Measurements from ENCODE around the gene PNMT. TPM values are rescaled to one million over a fixed set of nuclear protein-coding genes. Genes with fewer than 3 reads are reported as not detected.

The PNMT gene
- total and polyA plus RNA-seq, 2 of the 13 experiments (the other 11 are each of a cell fraction or from before 2014, with no cell fraction given): 0.25 TPM; not detected in 1

GRCh38 chr17:39671651-39672521 is 3.6 kb downstream of the PNMT start (continued):
- TF ChIP-seq ZBTB4 (CRISPR knock-in tag; IDR thresholded peaks at IDR 0.05; ENCODE audit: borderline replicate concordance) (peak; percentile 35; the same call in 1 of the 2 replicates), IKZF1 (IDR thresholded peaks at IDR 0.05) (no peak), JUND (CRISPR knock-in tag; IDR thresholded peaks at IDR 0.05) (no peak), ZNF292 (CRISPR knock-in tag; IDR thresholded peaks at IDR 0.05; ENCODE audit: borderline replicate concordance, low read depth) (0 out of 2 replicates have a peak, but pooled peaks have one; percentile 15), TRAFD1 (CRISPR knock-in tag; IDR thresholded peaks at IDR 0.05; ENCODE audit: borderline replicate concordance) (peak; percentile 91), ZGPAT (CRISPR knock-in tag; IDR thresholded peaks at IDR 0.05) (peak; percentile 62; the same call in 1 of the 2 replicates), CCAR2 (optimal IDR thresholded peaks at IDR 0.05; ENCODE audit: low read depth, low read length) (no peak), CEBPZ (IDR thresholded peaks at IDR 0.05; ENCODE audit: low read length) (no peak), SOX13 (IDR thresholded peaks at IDR 0.05) (no peak), SOX13 (CRISPR knock-in tag; conservative IDR thresholded peaks at IDR 0.05 in 1 of 2, IDR thresholded peaks at IDR 0.05 in 1 of 2) (no peak), MED13 (CRISPR knock-in tag; IDR thresholded peaks at IDR 0.05) (no peak), ZBTB37 (CRISPR knock-in tag; IDR thresholded peaks at IDR 0.05) (no peak), NCOA5 (CRISPR knock-in tag; IDR thresholded peaks at IDR 0.05) (no peak), ZMAT3 (CRISPR knock-in tag; conservative IDR thresholded peaks at IDR 0.05) (no peak; the same call in 1 of the 2 replicates), RAD51 (IDR thresholded peaks at IDR 0.05; ENCODE audit: borderline replicate concordance) (no peak), SMAD9 (CRISPR knock-in tag; IDR thresholded peaks at IDR 0.05) (no peak), ZNF788 (CRISPR knock-in tag; IDR thresholded peaks at IDR 0.05; ENCODE audit: borderline replicate concordance) (peak; percentile 88)
